Gastrocnemius medialis (tissue), 4 donors: ENCODE measurements around the gene CPED1. TPM values are rescaled to one million over a fixed set of nuclear protein-coding genes. Genes with fewer than 3 reads are reported as not detected.

Experiments
- ATAC-seq, 2 donors: fragments of 150-250 bp; one replicate each; pipeline ENCODE4 v1.9.1; 2016
- DNase-seq, 2 donors: peaks; one replicate each; pipeline ENCODE4 v3.0.0-alpha.2; 2019
- H3K27ac ChIP-seq, 4 donors: fragments of 200-600 bp; sonication (generic); 1 replicate in 1 of 4; 2 replicates in 3 of 4; pipeline ENCODE4 v1.5.1; 2016 to 2018; ENCODE audit warnings: mild to moderate bottlenecking in 2 of 4, moderate library complexity in 1 of 4
- H3K27me3 ChIP-seq, 3 donors: fragments of 200-600 bp; sonication (generic) in 2 of 3; 1 replicate in 1 of 3; 2 replicates in 2 of 3; pipeline versions ENCODE4 v1.5.1 to v1.6.0; 2016 to 2019; ENCODE audit warnings: mild to moderate bottlenecking in 1 of 3, moderate library complexity in 1 of 3
- H3K36me3 ChIP-seq, 2 donors: fragments of 200-600 bp; sonication (generic) in 1 of 2; one replicate each; pipeline ENCODE4 v1.5.1; 2017 to 2018
- H3K4me1 ChIP-seq, 2 donors: fragments of 200-600 bp; sonication (generic) in 1 of 2; one replicate each; pipeline ENCODE4 v1.5.1; 2016 to 2017; ENCODE audit warnings: mild to moderate bottlenecking in 2 of 2
- H3K4me3 ChIP-seq, 4 donors: fragments of 200-600 bp; sonication (generic) in 3 of 4; 1 replicate in 1 of 4; 2 replicates in 3 of 4; pipeline ENCODE4 v1.5.1; 2016 to 2019; ENCODE audit warnings: mild to moderate bottlenecking in 2 of 4
- H3K9me3 ChIP-seq, 3 donors: fragments of 200-600 bp; sonication (generic) in 2 of 3; 1 replicate in 1 of 3; 2 replicates in 2 of 3; pipeline ENCODE4 v1.5.1; 2016 to 2019
- CTCF ChIP-seq, 5 experiments: fragments of 450-650 bp in 3 of 5; fragments of 200-600 bp in 2 of 5; sonication (generic) in 2 of 5; IDR thresholded peaks in 4 of 5; conservative IDR thresholded peaks in 1 of 5; 1 replicate in 4 of 5; 2 replicates in 1 of 5; pipeline ENCODE4 v1.5.1; 2016 to 2019; ENCODE audit warnings: antibody characterized with exemption in 5 of 5, mild to moderate bottlenecking in 3 of 5, moderate library complexity in 3 of 5
- POLR2A ChIP-seq, 2 donors: fragments of 450-650 bp; IDR thresholded peaks; one replicate each; pipeline ENCODE4 v1.6.1; 2017; ENCODE audit warnings: antibody characterized with exemption in 2 of 2, mild to moderate bottlenecking in 2 of 2, moderate library complexity in 2 of 2
- in situ Hi-C, 4 donors: fragments of 200-750 bp; cut with MboI; loops; one replicate each; pipeline versions ENCODE4 v1.15.0 to v1.8.0; 2017; ENCODE audit warnings: low sequenced_read_pairs in 4 of 4
- intact Hi-C: fragments of 100-400 bp; cut with DNase I; formaldehyde crosslinking; loops from one replicate; pipeline ENCODE4 v1.15.1; 2023; ENCODE audit warnings: low total_unique reads
- total RNA-seq, 4 donors: library from RNA; depleted of rRNA; stranded (reverse); fragments of >200 nt; gene quantifications; one replicate each; pipeline versions ENCODE4 v1.1.0 to v1.2.3, GENCODE V29; 2016

Gene CPED1
- total RNA-seq, 4 donors from 2014 or later: 4.8 to 35.5 (median 34.1) TPM

- Histone ChIP-seq H3K4me3 (no peak overlapping the region), H3K36me3 (peaks cover 0 to 9% of the 10 kb centered on the region in 2 donors), H3K9me3 (no peaks in the 10 kb centered on the region), H3K27ac (peak overlapping the region in 2 of 4 donors; percentile 14 to 18), H3K4me1 (peaks cover 0 to 3% of the 10 kb centered on the region in 2 donors), H3K27me3 (no peaks in the 10 kb centered on the region)
- DNase-seq (no peak), ATAC-seq (no peak)
- in situ Hi-C loops (no loop called here), intact Hi-C loops (no loop called here)
- TF ChIP-seq POLR2A (IDR thresholded peaks at IDR 0.05) (no peak), CTCF (IDR thresholded peaks at IDR 0.05 in 4 of 5, conservative IDR thresholded peaks at IDR 0.05 in 1 of 5) (no peak)
These were observed 286.0 kb downstream of the CPED1 start for GRCh38 chr7:121274467-121274866.

- H3K27me3 ChIP-seq: no peaks in the 10 kb centered on the region
- peaks cover 0 to 9% of the 10 kb centered on the region in 2 donors for H3K36me3 ChIP-seq
- TF ChIP-seq CTCF (IDR thresholded peaks at IDR 0.05 in 4 of 5, conservative IDR thresholded peaks at IDR 0.05 in 1 of 5) (no peak), POLR2A (IDR thresholded peaks at IDR 0.05) (no peak)
- no peak overlapping the region for H3K4me3 ChIP-seq
- intact Hi-C loops (no loop called here), in situ Hi-C loops (loop anchor here in 1 of 4 donors (25.0 kb wide), 1 partner anchor 313 kb away; the partner anchor contains the start of gene ING3)
- peak overlapping the region in 1 of 4 donors; percentile 14 for H3K27ac ChIP-seq
- H3K4me1 ChIP-seq: peaks cover 0 to 3% of the 10 kb centered on the region in 2 donors
- DNase-seq (no peak), ATAC-seq (no peak)
- no peaks in the 10 kb centered on the region for H3K9me3 ChIP-seq
These were observed 286.7 kb downstream of the CPED1 start for GRCh38 chr7:121275204-121275603.

GRCh38 chr7:121276313-121276712 lies 287.8 kb downstream of the CPED1 start:
- ATAC-seq: no peak
- H3K4me1 ChIP-seq: peaks cover 0 to 3% of the 10 kb centered on the region in 2 donors
- no peaks in the 10 kb centered on the region for H3K27me3 ChIP-seq
- H3K9me3 ChIP-seq: no peaks in the 10 kb centered on the region
- DNase-seq: no peak
- peak overlapping the region in 2 of 4 donors; percentile 25 to 30 for H3K27ac ChIP-seq
- intact Hi-C loops: no loop called here
- peaks cover 0 to 18% of the 10 kb centered on the region in 2 donors for H3K36me3 ChIP-seq
- no peak overlapping the region for H3K4me3 ChIP-seq
- TF ChIP-seq CTCF (IDR thresholded peaks at IDR 0.05 in 4 of 5, conservative IDR thresholded peaks at IDR 0.05 in 1 of 5): no peak
- TF ChIP-seq POLR2A (IDR thresholded peaks at IDR 0.05): no peak
- in situ Hi-C loops: loop anchor here in 1 of 4 donors (25.0 kb wide), 1 partner anchor 314 kb away; the partner anchor contains the start of gene ING3

- H3K27ac ChIP-seq: peak overlapping the region; percentile 50 to 60 (median 57)
- ATAC-seq: peak in 1 of 2 donors; percentile 50
- DNase-seq: no peak
- H3K4me1 ChIP-seq: peaks cover 0 to 3% of the 10 kb centered on the region in 2 donors
- no peaks in the 10 kb centered on the region for H3K27me3 ChIP-seq
- no peak for TF ChIP-seq POLR2A (IDR thresholded peaks at IDR 0.05)
- no peak for TF ChIP-seq CTCF (IDR thresholded peaks at IDR 0.05 in 4 of 5, conservative IDR thresholded peaks at IDR 0.05 in 1 of 5)
- H3K9me3 ChIP-seq: no peaks in the 10 kb centered on the region
- intact Hi-C loops: no loop called here
- in situ Hi-C loops: loop anchor here in 1 of 4 donors (25.0 kb wide), 1 partner anchor 316 kb away; the partner anchor contains the start of gene ING3
- no peak overlapping the region for H3K4me3 ChIP-seq
- peaks cover 0 to 22% of the 10 kb centered on the region in 2 donors for H3K36me3 ChIP-seq
These were observed 289.9 kb downstream of the CPED1 start for GRCh38 chr7:121278120-121279021.
